ENCODE data around the gene FBXW8. TPM values are rescaled to one million over a fixed set of nuclear protein-coding genes. Genes with fewer than 3 reads are reported as not detected.

The FBXW8 gene
- total RNA-seq, 1 donor from 2014 or later: 9.9 TPM

DNA sequence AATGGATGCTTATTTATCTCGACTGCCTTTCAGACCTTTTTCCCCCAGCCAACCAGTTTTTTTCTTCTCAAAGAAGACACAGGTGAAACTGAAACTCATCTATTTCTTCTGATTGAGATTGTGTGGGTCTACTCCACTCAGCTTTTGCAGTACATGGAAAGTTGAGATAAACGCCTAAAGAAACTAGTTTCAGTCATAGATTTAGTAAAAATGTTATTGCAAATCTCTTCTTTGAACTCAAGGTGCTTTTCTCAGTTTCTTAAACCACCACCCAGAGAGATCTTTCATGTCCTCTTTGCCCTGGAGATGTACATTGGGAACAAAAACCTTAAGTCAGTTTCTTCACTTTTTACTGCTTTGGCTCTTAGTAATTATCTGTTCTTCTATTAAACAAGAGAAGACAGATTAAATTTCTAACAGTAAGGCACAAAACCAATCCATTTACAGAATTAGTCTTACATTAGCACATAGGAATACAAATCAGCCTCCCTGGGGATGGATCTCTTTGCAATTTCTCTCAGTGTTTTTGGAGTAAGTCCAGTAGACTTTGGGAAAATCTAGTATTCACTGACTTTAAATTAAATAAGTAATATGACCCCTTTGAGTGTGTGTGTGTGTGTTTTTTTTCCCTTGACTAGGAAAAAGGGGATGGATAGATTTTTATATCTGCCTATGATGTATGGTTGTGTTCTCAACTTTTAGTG lies 11.6 kb downstream of the FBXW8 start:
- intact Hi-C loops (cut with micrococcal nuclease): loop anchor here (1.0 to 5.0 kb wide), 3 partner anchors 184 to 855 kb away; partner anchors contain the start of genes MED13L, RNFT2 and SPRING1

GRCh38 chr12:116924558-116925453 lies 14.1 kb downstream of the FBXW8 start:
- intact Hi-C loops (cut with micrococcal nuclease): loop anchor here (1.0 to 5.0 kb wide), 9 partner anchors 15 to 858 kb away; partner anchors contain the start of genes FBXW8, MAP1LC3B2, MED13L and TESC

DNA sequence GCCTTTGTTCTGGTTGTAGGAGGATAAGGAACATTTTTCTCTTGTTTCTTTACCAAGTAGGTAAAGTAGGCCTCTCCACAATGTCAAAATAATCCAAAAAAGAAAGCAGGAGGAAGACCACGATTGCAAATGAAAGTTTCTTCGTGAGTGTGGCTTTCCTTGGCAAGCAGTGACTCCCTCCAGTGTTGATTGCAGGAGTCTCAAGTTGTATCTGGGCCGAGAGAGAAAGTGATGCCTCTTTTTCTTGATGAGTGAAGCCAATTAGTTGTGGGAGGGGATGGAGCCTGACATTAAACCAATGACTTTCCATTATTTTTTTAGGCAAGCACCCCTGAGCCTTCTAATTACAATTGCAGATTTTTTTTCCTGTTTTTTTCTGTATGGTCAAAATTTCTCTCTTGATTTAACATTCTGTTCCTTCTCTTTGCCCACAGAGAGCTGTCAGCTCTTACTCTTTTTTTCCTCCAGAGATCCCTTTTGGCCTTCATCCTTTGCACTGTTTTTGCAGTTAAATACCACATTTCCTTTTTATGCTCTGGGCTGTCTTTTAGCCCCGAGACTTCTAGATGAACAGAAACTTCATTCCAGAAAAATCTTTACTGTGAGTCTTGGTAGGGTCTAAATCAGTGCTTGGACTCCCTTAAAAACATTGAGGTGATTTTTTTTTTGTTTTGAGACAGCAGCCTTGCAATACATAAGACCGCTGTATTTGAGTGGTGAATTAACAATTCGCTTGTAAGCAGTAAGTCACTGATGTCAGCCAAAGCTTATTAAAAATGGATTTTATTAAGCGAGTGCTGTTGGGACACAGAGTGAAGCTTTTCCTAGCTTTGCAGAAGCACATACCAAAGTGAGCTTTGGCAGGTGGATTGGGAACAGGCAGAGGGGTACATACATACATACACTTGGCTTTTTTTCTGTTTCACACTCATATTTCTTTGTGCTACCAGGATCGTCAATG lies 15.8 kb downstream of the FBXW8 start:
- intact Hi-C loops (cut with micrococcal nuclease): no loop called here

GRCh38 chr12:116927244-116927940 lies 16.6 kb downstream of the FBXW8 start:
- intact Hi-C loops (cut with micrococcal nuclease): no loop called here

- intact Hi-C loops (cut with micrococcal nuclease): no loop called here
These were observed 17.8 kb downstream of the FBXW8 start for GRCh38 chr12:116928504-116928903.

- intact Hi-C loops (cut with micrococcal nuclease): no loop called here
These were observed 19.1 kb downstream of the FBXW8 start for GRCh38 chr12:116929885-116930284.

GRCh38 chr12:116931665-116932064 lies 20.9 kb downstream of the FBXW8 start:
- intact Hi-C loops (cut with micrococcal nuclease): no loop called here

DNA sequence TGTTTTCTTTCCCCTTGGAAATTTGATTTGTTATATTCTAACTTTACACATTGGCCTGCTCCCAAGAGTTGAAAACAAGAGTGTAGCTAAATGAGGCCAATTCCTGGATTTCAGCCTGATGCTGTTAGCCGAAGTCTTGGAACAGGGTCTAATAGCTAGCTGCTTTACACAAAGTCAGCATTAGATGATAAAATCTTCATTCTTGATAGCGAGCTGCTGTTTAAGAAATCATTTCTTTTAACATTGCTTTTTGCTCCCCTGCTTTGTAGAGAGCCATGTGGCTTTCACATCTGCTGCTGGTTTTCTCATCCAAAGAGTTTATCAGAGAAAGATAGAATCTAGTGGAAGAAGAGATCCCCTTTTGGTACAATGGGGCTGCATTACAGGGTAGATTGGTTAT lies 22.3 kb downstream of the FBXW8 start:
- intact Hi-C loops (cut with micrococcal nuclease): no loop called here

DNA sequence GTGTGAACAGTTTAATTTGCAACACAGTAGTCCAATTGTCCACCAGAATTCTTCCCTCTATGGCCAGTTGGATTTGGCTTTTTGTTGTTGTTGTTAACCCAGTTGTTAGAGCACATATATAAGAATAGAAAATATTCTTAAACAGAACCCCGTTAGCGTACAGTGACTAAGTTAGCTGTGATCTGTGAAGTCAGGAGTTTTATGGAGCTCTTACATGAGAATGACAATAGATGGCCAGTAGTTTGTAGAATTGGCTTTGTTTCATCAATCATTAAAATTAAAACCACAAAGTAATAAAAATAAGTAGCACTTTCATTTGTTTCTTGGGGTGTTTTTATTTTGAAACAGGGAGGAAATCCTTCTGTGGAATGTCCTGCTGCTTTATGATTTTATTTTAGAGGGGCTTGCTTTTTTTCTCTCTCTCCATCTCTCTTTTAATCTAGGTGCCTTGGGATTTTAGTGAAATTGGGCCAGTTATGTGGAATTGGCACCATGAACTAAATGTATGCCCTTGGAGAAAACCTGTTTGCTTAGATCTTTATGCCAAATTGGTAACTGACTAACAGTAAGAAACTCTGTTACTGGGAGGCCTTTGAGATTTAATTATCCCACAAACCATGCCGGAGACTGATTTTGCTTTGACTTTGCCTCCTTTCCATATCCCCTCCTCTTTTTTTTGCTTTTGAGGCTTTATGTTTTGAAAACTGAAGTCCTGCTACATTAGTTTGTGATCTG lies 22.9 kb downstream of the FBXW8 start:
- intact Hi-C loops (cut with micrococcal nuclease): no loop called here

GRCh38 chr12:116934908-116935705 lies 24.4 kb downstream of the FBXW8 start:
- intact Hi-C loops (cut with micrococcal nuclease): no loop called here

DNA sequence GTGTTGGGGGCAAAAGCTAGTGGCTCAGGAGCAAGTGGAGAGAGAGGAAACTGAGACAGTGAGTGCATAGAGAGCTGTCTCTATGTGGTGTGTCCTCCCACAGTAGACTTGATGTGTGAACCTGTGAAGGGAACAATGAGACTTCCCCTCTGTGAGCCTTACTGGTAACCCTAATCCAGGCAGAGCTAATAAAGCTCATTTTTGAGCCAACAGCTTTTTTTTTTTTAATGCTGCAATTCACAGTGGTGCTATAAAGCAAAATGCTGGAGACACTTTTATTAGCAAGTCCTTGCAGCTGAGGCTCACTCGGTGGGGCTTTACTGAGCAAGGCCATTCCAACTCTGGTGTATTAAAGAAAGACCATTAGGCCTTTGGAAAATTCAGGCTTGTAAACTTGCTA lies 26.9 kb downstream of the FBXW8 start:
- intact Hi-C loops (cut with micrococcal nuclease): no loop called here

GRCh38 chr12:116939734-116940133 lies 29.0 kb downstream of the FBXW8 start:
- intact Hi-C loops (cut with micrococcal nuclease): no loop called here

GRCh38 chr12:116941188-116941587 lies 30.4 kb downstream of the FBXW8 start:
- intact Hi-C loops (cut with micrococcal nuclease): no loop called here

- intact Hi-C loops (cut with micrococcal nuclease): no loop called here
These were observed 32.9 kb downstream of the FBXW8 start for GRCh38 chr12:116943419-116944372.

DNA sequence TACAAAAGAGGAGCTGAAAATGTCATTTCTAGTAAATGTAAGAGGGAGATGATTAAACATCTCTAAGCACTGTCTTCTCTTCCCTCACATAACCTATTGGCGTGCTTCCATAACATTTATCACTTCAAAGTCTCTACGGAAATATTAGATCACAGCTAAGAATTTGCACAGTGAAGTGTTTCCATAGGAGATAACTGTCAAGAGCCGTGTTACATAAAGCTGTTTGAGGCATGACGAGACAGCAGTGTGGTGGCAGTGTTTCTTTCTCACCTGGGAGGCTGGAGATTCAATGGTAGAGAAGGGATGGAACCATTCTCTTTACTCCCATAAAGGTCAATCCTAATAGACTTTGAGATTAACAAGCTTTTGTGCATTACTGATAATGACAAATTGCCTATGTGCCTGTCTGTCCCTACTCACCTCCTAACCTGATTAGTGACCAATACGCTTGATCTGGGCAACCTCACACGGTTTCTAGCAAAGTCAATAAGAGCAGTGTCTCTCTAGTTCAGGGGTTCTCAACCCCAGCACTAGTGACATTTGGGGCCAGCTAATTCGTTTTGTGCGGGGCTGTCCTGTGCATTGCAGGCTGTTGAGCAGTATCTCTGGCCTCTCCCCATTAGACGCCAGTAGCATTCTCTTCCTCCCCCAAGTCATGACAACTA lies 35.3 kb downstream of the FBXW8 start:
- intact Hi-C loops (cut with micrococcal nuclease): no loop called here

DNA sequence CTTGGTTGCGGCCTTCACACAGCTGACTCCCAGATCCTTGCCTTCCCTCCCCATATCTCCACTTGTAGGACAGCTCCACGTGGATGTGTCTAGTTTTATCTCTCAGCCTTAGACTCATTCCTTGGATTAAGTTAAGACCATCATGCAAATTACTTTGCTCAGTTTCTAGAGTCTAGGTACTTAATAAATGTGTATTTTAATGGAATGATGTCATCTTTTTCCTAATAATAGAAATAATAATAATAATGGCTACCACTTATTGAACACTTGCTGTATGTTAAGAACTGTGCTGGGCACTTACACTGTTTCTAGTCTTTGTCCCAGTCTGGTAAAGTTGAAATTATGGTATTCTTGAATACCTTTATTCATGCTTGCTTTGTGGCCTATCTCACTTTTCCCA lies 37.5 kb downstream of the FBXW8 start:
- intact Hi-C loops (cut with micrococcal nuclease): no loop called here

DNA sequence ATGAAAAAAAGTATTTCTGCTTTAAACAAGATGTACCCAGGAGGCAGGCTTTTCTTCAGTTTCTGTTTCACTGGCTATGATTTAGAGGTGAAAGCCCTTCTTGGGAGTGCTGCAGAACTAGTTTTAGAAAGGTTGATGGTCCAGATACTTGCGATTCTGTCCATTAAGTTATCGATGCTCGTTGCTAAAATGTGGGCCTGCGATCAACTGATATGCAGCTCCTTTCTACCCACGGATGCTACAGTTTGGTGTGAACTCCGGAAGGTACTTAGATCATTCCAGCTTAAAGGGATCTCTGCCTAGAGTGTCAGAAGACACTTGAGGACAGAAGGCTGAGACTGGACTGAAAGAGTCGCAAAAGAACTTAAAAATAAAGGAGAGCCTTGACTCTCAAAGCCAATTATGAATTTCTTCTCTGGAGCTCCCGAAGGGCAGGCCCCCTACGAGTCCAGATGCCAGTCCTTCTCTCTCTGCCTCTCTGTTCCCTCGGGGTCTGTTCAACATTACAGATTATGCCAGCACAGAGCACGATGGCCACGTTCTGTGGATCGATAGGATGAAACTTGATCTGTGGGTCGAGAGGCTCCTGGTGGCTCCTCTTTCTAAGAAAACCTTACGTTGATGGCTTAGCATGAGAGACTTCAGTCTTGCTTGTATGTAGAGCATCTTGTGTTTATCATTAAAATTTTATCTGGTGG lies 40.0 kb downstream of the FBXW8 start:
- intact Hi-C loops (cut with micrococcal nuclease): no loop called here

All from T-helper 1 cell treated with Interleukin-12 subunit alpha and Interleukin-12 subunit beta and Interleukin-4 antibody, amounts not matched to agents 30 ng/mL and 1 ng/mL, for 36 hours (primary cell).